IPS-18c (cell line): ENCODE results near the gene RGP1.
A peak's percentile ranks its signal among the peaks of the same experiment; 100 is the strongest.

Source experiments
- H3K4me3 ChIP-seq: 2 replicates; pipeline ENCODE4 v1.7.0; 2013; ENCODE audit warnings: low read depth, mild to moderate bottlenecking, low read length, moderate library complexity; ENCODE audit not compliant: insufficient read depth
- H3K9me3 ChIP-seq: one replicate; pipeline ENCODE4 v1.6.1; 2013; ENCODE audit warnings: mild to moderate bottlenecking, low read length, moderate library complexity; ENCODE audit not compliant: control insufficient read depth, insufficient read depth

Gene RGP1

DNA sequence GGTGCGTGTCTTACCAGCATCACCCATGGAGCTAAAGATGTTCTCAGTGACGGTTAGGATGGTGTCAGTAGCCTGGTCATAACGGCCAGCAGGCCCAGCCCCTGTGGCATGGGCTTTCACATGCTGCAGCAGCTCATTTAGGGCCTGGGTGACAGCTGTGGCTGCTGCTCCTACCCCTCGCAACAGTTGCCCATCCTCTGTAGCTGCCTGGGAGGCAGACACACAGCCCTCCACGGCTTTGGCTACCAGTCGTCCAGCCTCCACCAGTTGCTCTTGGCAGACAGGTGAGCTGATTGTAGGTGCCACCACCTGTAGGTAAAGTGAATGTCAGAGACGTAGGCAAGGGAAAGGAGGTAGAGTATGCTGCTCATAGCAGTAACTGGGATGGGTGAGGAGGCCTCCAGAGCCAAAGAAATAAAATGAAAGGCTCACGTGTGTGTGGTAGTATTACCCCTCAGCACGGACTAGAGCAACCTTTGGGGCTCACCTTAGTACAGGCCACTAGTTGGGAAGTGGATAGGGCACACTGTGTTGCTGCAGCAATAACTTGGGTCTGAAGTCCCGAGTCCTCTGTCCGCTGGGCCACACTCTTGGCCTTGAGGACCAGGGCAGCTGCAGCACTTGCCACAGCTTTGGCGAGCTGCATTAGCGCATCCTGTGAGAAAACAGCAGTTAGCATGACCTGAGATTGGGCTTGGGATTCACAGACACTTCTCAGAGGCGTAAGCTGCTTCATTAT, 31.8 kb upstream of the RGP1 start:
- Histone ChIP-seq H3K9me3 (no peaks in the 10 kb centered on the region), H3K4me3 (no peak overlapping the region)

DNA sequence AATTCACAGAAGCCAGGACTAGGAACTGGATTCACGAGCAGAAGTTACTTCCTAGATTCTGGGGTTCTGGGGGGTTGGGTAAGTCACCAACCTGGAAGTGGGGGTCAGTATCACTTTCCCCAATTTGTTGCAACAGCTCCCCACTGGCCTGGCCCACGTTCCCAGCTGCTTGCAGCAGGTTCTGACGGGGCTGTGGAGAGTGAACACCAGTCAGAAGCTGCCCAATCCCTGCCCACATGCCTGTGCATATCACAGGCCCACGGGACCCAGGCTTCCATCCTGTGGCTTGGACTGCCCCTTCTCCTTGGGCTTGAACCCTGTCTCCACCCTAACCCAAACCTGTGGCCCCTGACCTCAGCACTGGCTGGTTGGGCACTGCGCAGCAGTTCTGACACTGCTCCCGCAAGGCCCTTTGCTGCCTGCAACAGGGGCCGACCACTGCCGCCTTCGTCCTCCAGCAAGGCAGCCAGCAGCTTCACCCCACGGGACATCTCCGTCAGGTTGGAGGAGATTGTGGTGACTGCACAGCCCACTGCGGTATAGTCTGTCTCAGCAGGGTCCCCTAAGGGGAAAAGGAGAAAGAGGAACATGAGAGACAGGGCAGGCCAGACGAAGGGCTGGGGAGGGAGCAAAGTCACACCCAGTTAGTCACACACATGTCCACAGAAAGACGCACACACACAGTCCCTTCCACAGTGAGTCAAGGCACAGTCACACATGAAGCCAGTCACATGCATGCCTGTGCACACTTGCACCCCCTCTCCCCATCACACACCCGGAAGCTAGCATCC, 30.2 kb upstream of the RGP1 start:
- no peak overlapping the region for H3K4me3 ChIP-seq
- H3K9me3 ChIP-seq, result no peaks in the 10 kb centered on the region

GRCh38 chr9:35719546-35719945, 29.5 kb upstream of the RGP1 start:
- Histone ChIP-seq H3K4me3 (no peak overlapping the region), H3K9me3 (no peaks in the 10 kb centered on the region)

DNA sequence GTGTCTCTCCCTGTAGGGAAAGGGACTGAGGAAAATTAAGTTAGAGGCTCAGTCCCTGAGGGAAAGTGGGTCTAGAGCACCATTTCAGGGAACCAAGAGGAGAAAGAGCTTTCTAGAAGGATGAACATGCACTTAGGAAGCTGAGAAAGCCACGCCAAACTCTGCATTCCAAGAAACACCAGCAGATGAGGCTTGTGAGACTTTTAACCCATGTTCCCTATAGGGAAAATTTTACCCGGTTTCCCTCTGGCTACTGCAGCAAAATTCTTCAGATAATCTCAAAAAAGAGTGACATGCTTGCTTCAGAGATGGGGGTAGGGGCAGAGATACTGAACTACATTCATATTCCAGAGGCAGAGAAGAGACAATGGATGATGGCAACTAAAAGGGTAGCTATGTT, 25.7 kb upstream of the RGP1 start:
- H3K9me3 ChIP-seq, result no peaks in the 10 kb centered on the region

DNA sequence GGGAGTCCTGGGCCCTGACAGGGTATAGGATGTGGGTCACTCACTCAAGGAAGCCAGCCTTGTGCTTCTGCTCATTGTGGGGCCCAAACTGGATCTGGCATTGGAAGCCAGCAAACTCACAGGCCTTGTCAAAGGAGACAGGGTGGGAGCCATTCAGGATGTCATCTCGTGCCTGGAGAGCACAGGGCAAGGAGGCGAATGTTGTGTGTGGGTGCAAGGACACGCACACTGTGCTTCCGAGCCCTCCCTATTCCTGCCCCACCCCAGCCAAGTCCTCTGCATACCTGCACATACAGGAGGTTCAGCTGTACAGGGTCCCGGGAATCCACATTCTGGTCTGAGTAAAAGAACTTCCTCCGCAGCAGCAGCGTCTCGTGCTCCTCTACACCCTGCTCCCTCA, 25.2 kb upstream of the RGP1 start:
- Histone ChIP-seq H3K4me3 (no peak overlapping the region), H3K9me3 (no peaks in the 10 kb centered on the region)

More for the DNA sequence above, 25.7 kb upstream of the RGP1 start:
- H3K4me3 ChIP-seq, result no peak overlapping the region

DNA sequence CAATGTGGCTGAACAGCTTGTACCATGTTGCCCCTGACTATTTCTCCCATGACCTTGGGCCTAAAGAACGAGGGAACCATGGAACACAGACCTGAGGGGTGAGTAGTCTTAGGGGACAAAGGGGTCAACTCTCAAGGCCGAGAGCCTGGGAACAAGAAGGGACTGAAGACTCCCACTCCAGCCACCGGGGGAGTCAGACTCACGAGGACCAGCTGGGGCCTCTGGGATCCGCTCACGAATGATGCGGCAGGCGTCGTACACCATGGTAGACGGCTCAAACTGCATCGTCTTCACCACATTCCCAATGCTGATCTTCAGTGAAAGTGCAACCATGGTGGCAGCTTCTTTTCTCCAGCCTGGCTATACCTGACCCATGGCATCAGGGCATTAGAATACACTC, 23.7 kb upstream of the RGP1 start:
- no peak overlapping the region for H3K4me3 ChIP-seq
- no peaks in the 10 kb centered on the region for H3K9me3 ChIP-seq

GRCh38 chr9:35726931-35727330, 22.2 kb upstream of the RGP1 start:
- no peak overlapping the region for H3K4me3 ChIP-seq
- H3K9me3 ChIP-seq, result no peaks in the 10 kb centered on the region

- peak overlapping the region; percentile 46; the same call in 1 of the 2 replicates for H3K4me3 ChIP-seq
- no peaks in the 10 kb centered on the region for H3K9me3 ChIP-seq
Observed at GRCh38 chr9:35727676-35728040, 21.4 kb upstream of the RGP1 start.

- no peaks in the 10 kb centered on the region for H3K9me3 ChIP-seq
- H3K4me3 ChIP-seq, result peak overlapping the region; percentile 46
Observed at GRCh38 chr9:35728041-35728971, 20.8 kb upstream of the RGP1 start.

GRCh38 chr9:35729101-35729500, 20.0 kb upstream of the RGP1 start:
- Histone ChIP-seq H3K9me3 (no peaks in the 10 kb centered on the region), H3K4me3 (no peak overlapping the region)

GRCh38 chr9:35729700-35730485, 19.2 kb upstream of the RGP1 start:
- no peaks in the 10 kb centered on the region for H3K9me3 ChIP-seq
- peak overlapping the region; percentile 12 for H3K4me3 ChIP-seq

DNA sequence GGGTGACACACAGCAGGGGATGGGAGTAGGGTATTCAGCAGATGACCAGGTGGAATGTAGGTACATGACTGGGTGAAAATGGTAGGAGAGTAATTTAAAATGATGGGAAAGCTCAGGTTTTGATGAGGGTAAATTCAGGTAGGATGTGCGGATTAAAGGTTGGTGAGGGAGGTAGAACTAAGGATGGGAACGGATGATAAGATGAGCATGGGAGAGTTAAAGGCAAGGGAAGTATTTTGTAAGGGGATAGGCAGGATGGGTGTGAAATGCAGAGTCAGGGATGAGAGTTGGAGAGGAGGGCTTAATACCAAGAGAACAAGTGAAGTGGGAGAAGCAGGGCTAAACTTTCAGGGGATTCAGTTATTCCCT, 18.6 kb upstream of the RGP1 start:
- Histone ChIP-seq H3K4me3 (peak overlapping the region; percentile 90; the same call in 1 of the 2 replicates), H3K9me3 (no peaks in the 10 kb centered on the region)

- Histone ChIP-seq H3K4me3 (peak overlapping the region; percentile 90), H3K9me3 (no peaks in the 10 kb centered on the region)
Observed at GRCh38 chr9:35731415-35732184, 17.5 kb upstream of the RGP1 start.

DNA sequence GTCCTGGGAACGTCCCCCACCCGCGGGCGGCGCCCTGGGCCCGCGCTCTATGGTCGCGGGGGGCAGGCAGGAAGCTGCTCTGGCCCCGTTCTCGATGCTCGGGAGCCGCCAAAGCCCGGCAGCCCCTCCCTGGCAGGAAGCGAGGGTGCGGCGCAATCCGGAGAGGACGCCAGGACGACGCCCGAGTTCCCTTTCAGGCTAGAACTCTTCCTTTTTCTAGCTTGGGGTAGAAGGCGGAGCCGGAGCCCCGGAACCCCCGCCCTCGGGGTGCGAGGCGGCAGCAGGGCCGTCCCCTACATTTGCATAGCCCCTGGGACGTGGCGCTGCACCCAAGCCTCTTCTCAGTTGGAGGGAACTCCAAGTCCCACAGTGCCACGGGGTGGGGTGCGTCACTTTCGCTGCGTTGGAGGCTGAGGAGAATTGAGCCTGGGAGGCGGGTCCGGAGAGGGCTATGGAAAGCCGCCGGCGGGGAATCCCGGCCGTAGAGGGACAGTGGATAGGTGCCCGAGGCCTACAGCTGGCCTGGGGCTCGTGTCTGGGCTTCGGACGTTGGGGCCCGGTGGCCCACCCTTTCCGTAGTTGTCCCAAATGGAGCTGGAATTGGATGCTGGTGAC, 16.8 kb upstream of the RGP1 start, which contains the start of the genes CREB3 and TLN1:
CREB3 (plus strand) TSS at position 482 of the 615 bp plus-strand sequence; CDS start at position 589, 107 bp downstream.
TLN1 (minus strand) TSS at position 11 of the 615 bp plus-strand sequence. CDS start 6,501 bp downstream, outside the sequence.
- H3K9me3 ChIP-seq, result no peaks in the 10 kb centered on the region
- peak within 1 kb of the TSS; percentile 90 for H3K4me3 ChIP-seq

DNA sequence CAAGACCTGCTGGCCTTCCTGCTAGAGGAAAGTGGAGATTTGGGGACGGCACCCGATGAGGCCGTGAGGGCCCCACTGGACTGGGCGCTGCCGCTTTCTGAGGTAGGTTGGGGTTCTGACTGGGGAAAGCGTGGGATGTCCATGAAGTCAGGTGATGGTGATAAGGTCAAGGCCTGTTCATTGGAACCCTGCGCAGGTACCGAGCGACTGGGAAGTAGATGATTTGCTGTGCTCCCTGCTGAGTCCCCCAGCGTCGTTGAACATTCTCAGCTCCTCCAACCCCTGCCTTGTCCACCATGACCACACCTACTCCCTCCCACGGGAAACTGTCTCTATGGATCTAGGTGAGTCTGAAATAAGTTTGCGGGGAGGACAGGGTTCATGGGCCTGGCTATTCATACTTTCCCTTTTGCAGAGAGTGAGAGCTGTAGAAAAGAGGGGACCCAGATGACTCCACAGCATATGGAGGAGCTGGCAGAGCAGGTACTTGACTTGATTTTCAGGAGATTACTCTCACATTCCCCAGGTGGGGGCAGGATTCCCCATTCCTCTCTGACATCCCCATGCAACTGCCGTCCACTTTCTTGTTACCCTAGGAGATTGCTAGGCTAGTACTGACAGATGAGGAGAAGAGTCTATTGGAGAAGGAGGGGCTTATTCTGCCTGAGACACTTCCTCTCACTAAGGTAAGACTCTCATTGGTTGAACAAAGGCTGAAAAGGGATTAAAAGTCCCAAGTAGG, 16.1 kb upstream of the RGP1 start:
- Histone ChIP-seq H3K4me3 (peak overlapping the region; percentile 90), H3K9me3 (no peaks in the 10 kb centered on the region)
